ENCODE results near the gene SOX9.

SOX9 gene

GRCh38 chr17:72120642-72121163 is at the start of gene SOX9:
SOX9 (plus strand) TSS chr17:72121020; CDS start chr17:72121392, 372 bp downstream.
- CTCF ChIA-PET = interaction anchor here (0.9 to 3.0 kb wide), 8 partner anchors 8 to 648 kb away, joined by 3 to 13 read pairs (median 4); no protein-coding TSS in a partner anchor
- POLR2A ChIA-PET = interaction anchor here (0.5 to 2.1 kb wide), 4 partner anchors 191 to 302 kb away, joined by 3 to 15 read pairs (median 4); no protein-coding TSS in a partner anchor
- DNase-seq (ENCODE audit: extremely low spot score) = peak; percentile 90
- no peak for TF ChIP-seq CTCF (IDR thresholded peaks at IDR 0.05; ENCODE audit: control extremely low read depth, extremely low read depth, low read depth, missing control alignments)

- no peak for TF ChIP-seq CTCF (IDR thresholded peaks at IDR 0.05; ENCODE audit: control extremely low read depth, extremely low read depth, low read depth, missing control alignments)
- ChIA-PET POLR2A (no interaction called here), CTCF (interaction anchor here (1.3 kb wide), 1 partner anchor 15 kb away, joined by 3 read pairs; no protein-coding TSS in a partner anchor)
- DNase-seq (ENCODE audit: extremely low spot score) = no peak
Measured at GRCh38 chr17:72071330-72071729, 49.5 kb upstream of the SOX9 start.

- no peak for TF ChIP-seq CTCF (IDR thresholded peaks at IDR 0.05; ENCODE audit: control extremely low read depth, extremely low read depth, low read depth, missing control alignments)
- CTCF ChIA-PET = interaction anchor here (0.9 to 1.9 kb wide), 5 partner anchors 11 to 82 kb away, joined by 3 to 5 read pairs (median 3); no protein-coding TSS in a partner anchor
- DNase-seq (ENCODE audit: extremely low spot score) = no peak
- POLR2A ChIA-PET = no interaction called here
Measured at GRCh38 chr17:72075995-72076677, 44.7 kb upstream of the SOX9 start.

GRCh38 chr17:72076678-72077030 is 44.2 kb upstream of the SOX9 start:
- DNase-seq (ENCODE audit: extremely low spot score) = no peak
- TF ChIP-seq CTCF (IDR thresholded peaks at IDR 0.05; ENCODE audit: control extremely low read depth, extremely low read depth, low read depth, missing control alignments) = no peak
- ChIA-PET POLR2A (no interaction called here), CTCF (interaction anchor here (0.9 to 1.9 kb wide), 4 partner anchors 10 to 54 kb away, joined by 3 to 5 read pairs (median 4); no protein-coding TSS in a partner anchor)

GRCh38 chr17:72077326-72077960 is 43.4 kb upstream of the SOX9 start:
- DNase-seq (ENCODE audit: extremely low spot score) = no peak
- POLR2A ChIA-PET = no interaction called here
- CTCF ChIA-PET = interaction anchor here (0.8 to 1.6 kb wide), 4 partner anchors 9 to 55 kb away, joined by 3 to 5 read pairs (median 3); no protein-coding TSS in a partner anchor
- no peak for TF ChIP-seq CTCF (IDR thresholded peaks at IDR 0.05; ENCODE audit: control extremely low read depth, extremely low read depth, low read depth, missing control alignments)

- POLR2A ChIA-PET = no interaction called here
- CTCF ChIA-PET = no interaction called here
- no peak for TF ChIP-seq CTCF (IDR thresholded peaks at IDR 0.05; ENCODE audit: control extremely low read depth, extremely low read depth, low read depth, missing control alignments)
- no peak for DNase-seq (ENCODE audit: extremely low spot score)
Measured at GRCh38 chr17:72079700-72080099, 41.1 kb upstream of the SOX9 start.

All from GM10248 (cell line).